Aorta (tissue), 5 donors: ENCODE data around the gene MAML3. TPM values are rescaled to one million over a fixed set of nuclear protein-coding genes. Genes with fewer than 3 reads are reported as not detected.

ENCODE experiments used
- ATAC-seq: fragments of 200-7000 bp; cut with Tn5 transposase; one replicate; pipeline ENCODE4 v1.9.1; 2022; ENCODE audit warnings: moderate library complexity; ENCODE audit not compliant: low FRiP score
- DNase-seq, 2 donors: peaks; one replicate each; pipeline ENCODE4 v3.0.0-alpha.2; 2020
- H3K27ac ChIP-seq, 2 donors: one replicate each; pipeline ENCODE4 v1.5.1; 2013; ENCODE audit warnings: low read length in 2 of 2, mild to moderate bottlenecking in 2 of 2, moderate library complexity in 2 of 2, control low read depth in 1 of 2, inconsistent platforms in 1 of 2, low read depth in 1 of 2
- H3K27me3 ChIP-seq, 2 donors: one replicate each; pipeline ENCODE4 v1.6.1; 2013; ENCODE audit warnings: control low read depth in 1 of 2, low read length in 1 of 2, mild to moderate bottlenecking in 1 of 2, moderate library complexity in 1 of 2; ENCODE audit not compliant: insufficient read depth in 2 of 2, control insufficient read depth in 1 of 2
- H3K36me3 ChIP-seq, 2 donors: one replicate each; pipeline ENCODE4 v1.6.1; 2013; ENCODE audit warnings: control low read depth in 1 of 2, low read length in 1 of 2, mild to moderate bottlenecking in 1 of 2; ENCODE audit not compliant: insufficient read depth in 2 of 2, control insufficient read depth in 1 of 2
- H3K4me1 ChIP-seq, 2 donors: one replicate each; pipeline ENCODE4 v1.6.1; 2013; ENCODE audit warnings: low read length in 2 of 2, control low read depth in 1 of 2, mild to moderate bottlenecking in 1 of 2, moderate library complexity in 1 of 2; ENCODE audit not compliant: insufficient read depth in 2 of 2, control insufficient read depth in 1 of 2
- H3K4me3 ChIP-seq, 2 donors: one replicate each; pipeline ENCODE4 v1.5.1; 2013; ENCODE audit warnings: low read length in 2 of 2, control low read depth in 1 of 2, mild to moderate bottlenecking in 1 of 2
- H3K9me3 ChIP-seq: one replicate; pipeline ENCODE4 v1.6.1; 2013; ENCODE audit warnings: mild to moderate bottlenecking, low read length; ENCODE audit not compliant: control insufficient read depth
- WGBS, 2 donors: extraction: QIAGEN DNeasy Blood & Tissue Kit; methylation state at CpG; one replicate each; pipeline ENCODE4 v1.1.7; 2013; 5-methylcytosine and 5-hydroxymethylcytosine counted together
- intact Hi-C, 2 donors: fragments of 100-400 bp; cut with DNase I; formaldehyde crosslinking; loops; one replicate each; pipeline versions ENCODE4 v1.14.2 to v1.15.0; 2022
- polyA plus RNA-seq, 2 donors: library from polyadenylated mRNA; stranded (reverse); fragments of 200-250 nt; gene quantifications; one replicate each; pipeline ENCODE4 v1.2.3, GENCODE V29; 2013
- total RNA-seq, 2 donors: library from RNA; stranded (reverse); fragmentation: NEBNext Ultra II Directional; extraction: Animal tissue kit (Norgen Biotek cat#: 25700); gene quantifications; one replicate each; pipeline ENCODE4 v1.2.1, GENCODE V29; 2021
- donor health status: healthy with polysubstance abuse.
- donor health status: Bipolar disorder and iron deficiency.
- donor health status: DM: no; HTN: no; CAD: no.
- donor health status: DM: no; HTN: no; CAD: no.
- donor health status: DM: yes; HTN: yes; CAD: no.

The MAML3 gene
- total and polyA plus RNA-seq, 4 donors = 0.79 to 10.5 (median 4.9) TPM

DNA sequence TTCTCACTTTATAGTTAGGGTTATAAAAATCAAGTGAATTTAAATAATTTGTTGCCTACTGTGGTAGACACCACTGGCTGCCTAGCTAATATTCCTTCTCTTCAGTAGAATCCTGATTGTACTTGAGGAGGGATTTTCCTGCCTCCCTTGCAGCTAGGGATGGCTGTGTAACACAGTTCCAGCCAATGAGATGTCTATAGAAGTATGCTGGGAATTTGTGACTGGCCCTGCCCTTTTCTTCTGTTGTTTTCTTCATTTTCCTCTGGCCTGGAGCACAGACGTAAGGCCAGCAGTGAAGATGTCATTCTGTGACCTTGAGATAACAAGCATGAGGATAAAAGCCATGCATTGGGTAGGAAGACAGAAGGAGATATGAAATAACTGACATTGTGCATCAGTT, 343.3 kb downstream of the MAML3 start:
- intact Hi-C loops = loop anchor here in 1 of 2 donors (10.0 kb wide), 1 partner anchor 444 kb away; no protein-coding TSS in a partner anchor
- no peak overlapping the region for H3K27ac ChIP-seq
- 96 to 100% methylated on average over 1 of the region's 1 CpG for WGBS, 2 donors
- peaks cover 4 to 8% of the 10 kb centered on the region in 2 donors for H3K4me1 ChIP-seq
- no peaks in the 10 kb centered on the region for H3K27me3 ChIP-seq
- DNase-seq = no peak
- no peaks in the 10 kb centered on the region for H3K36me3 ChIP-seq
- H3K9me3 ChIP-seq = peaks cover 3% of the 10 kb centered on the region
- no peak for ATAC-seq
- no peak overlapping the region for H3K4me3 ChIP-seq

DNA sequence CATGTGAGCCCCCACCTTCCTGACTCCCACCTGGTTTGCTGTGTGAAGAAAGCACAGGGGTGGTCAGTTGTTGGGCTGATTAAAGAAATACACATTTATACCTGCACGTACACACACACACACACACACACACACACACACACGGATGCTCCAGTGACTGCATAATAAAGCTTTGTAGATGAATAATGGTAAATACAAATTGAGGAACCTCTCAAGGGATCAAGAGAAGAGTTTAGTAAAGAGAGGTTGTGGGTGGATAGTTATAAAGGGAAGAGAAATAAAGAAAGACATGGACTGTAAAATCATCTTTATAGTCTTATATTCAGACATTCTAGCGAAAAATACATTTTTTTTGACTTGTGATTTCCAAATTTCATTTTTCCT, 344.2 kb downstream of the MAML3 start:
- H3K27ac ChIP-seq = no peak overlapping the region
- H3K36me3 ChIP-seq = no peaks in the 10 kb centered on the region
- peaks cover 3% of the 10 kb centered on the region for H3K9me3 ChIP-seq
- no peaks in the 10 kb centered on the region for H3K27me3 ChIP-seq
- intact Hi-C loops = loop anchor here in 1 of 2 donors (10.0 kb wide), 1 partner anchor 445 kb away; no protein-coding TSS in a partner anchor
- DNase-seq (no peak), ATAC-seq (no peak)
- H3K4me1 ChIP-seq = peaks cover 3 to 6% of the 10 kb centered on the region in 2 donors
- H3K4me3 ChIP-seq = no peak overlapping the region
- 91 to 99% methylated on average over 3 of the region's 3 CpGs for WGBS, 2 donors

DNA sequence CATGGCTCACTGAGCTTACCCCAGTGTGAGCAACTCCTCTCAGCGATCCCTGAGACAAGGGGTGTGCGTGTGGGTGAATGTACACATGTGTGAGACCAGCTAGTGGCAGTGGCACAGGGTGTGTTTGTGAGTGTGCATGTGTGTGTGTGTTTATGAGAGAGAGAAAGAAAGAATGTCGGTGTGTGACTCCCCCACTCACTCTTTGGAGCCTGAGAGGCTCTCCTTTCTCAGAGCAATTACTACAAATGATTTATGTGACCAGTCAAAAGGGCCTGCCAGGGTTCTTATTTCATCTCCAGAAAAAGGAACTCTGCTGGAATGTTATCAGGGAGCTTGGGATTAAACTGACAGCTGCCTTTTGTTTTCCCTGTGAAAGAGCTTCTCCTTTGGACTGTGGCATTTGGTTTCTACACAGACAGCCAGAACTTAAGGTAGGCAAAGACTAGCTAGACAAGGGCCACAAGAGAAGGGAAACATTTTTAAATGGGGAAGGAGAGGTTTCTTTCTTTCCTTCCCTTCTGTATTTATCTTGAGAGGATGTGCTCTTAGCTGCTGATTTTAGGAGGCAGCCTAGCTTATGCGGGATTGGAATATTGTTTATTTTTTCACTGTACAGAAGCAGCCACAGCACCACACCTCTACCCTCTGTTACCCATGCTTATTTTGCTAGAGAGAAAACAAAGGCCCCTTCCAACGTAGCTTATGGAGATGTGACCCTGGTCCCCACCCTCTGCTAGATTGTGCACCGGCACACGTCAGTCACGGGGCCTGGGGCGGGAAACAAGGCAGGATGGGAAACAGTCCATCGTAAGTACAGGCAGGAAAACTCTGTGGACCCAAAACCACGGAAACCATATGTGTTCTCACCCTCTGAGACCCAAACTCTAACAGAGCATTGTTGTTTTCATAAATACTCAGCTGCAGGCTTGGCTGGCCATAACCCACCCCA, 344.9 kb downstream of the MAML3 start:
- no peaks in the 10 kb centered on the region for H3K36me3 ChIP-seq
- H3K27ac ChIP-seq = no peak overlapping the region
- DNase-seq = no peak
- WGBS, 2 donors = 66 to 74% methylated on average over 11 of the region's 11 CpGs
- no peaks in the 10 kb centered on the region for H3K27me3 ChIP-seq
- peak; percentile 41 for ATAC-seq
- H3K4me1 ChIP-seq = peaks cover 0 to 6% of the 10 kb centered on the region in 2 donors
- intact Hi-C loops = no loop called here
- H3K4me3 ChIP-seq = no peak overlapping the region
- H3K9me3 ChIP-seq = peaks cover 3% of the 10 kb centered on the region

DNA sequence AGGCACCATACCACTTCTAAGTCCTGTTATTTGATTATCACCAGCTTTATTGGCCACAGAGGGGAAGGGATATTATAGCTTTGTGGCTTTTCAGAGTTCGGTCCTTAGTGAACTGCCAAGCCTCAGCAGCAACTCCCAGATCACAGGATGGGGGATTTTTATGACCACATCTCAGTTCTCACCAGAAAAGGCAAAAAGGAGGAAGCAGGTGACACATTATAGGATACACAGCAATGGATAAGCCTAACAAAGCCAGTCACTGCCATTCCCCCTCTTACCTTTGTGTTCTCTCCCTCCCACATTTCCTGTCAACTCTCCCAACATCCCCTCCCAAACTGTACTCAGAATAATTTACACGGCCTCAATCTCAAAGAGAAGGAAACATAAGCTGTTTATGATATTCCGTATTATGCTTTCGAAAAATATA, 345.6 kb downstream of the MAML3 start:
- intact Hi-C loops = no loop called here
- no peak overlapping the region for H3K27ac ChIP-seq
- no peak for ATAC-seq
- H3K4me1 ChIP-seq = peaks cover 0 to 3% of the 10 kb centered on the region in 2 donors
- WGBS, 2 donors = 72 to 74% methylated on average over 4 of the region's 4 CpGs
- DNase-seq = no peak
- H3K9me3 ChIP-seq = peaks cover 3% of the 10 kb centered on the region
- H3K27me3 ChIP-seq = no peaks in the 10 kb centered on the region
- H3K36me3 ChIP-seq = no peaks in the 10 kb centered on the region
- H3K4me3 ChIP-seq = no peak overlapping the region

DNA sequence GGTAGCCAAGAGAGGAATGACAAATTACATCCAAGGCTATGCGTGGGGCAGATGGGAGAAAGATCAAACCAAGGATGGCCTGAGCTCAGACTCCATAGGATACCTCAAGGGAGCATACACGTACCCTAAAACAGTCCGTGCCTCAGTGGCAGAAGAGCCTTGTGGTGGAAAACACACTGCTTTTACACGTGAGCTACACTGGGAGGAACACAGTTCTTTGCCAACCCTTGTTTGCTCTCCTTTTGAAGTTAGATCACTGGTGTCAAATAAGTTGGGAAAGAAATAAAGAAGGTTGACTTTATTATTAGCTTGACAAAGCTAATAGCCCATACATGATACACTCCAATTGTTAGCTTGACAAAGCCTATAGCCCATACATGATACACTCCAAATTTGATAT, 346.5 kb downstream of the MAML3 start:
- no peak overlapping the region for H3K27ac ChIP-seq
- 95 to 96% methylated on average over 4 of the region's 4 CpGs for WGBS, 2 donors
- ATAC-seq = no peak

DNA sequence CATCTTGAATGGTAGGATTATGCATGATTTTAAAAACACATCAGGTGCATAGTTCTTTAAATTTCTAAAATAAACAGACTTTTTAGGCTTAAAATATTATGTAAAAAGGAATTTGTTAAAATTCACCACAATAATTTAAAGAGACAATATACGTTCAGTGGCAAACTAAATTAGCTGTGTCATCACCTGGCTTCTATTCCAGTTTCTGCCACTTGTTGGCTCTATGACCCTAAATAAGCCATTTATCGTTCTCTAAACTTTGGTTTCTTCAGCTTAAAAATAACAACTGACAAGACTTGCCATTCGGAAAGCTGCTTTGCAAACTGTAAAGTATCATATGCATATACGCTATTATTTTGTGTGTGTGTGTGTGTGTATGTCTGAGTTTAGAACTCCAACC, 347.1 kb downstream of the MAML3 start:
- ATAC-seq (no peak), DNase-seq (no peak)
- H3K4me1 ChIP-seq = no peaks in the 10 kb centered on the region
- H3K36me3 ChIP-seq = no peaks in the 10 kb centered on the region
- intact Hi-C loops = no loop called here
- no peaks in the 10 kb centered on the region for H3K27me3 ChIP-seq
- 73 to 85% methylated on average over 4 of the region's 4 CpGs for WGBS, 2 donors
- peaks cover 3% of the 10 kb centered on the region for H3K9me3 ChIP-seq
- no peak overlapping the region for H3K4me3 ChIP-seq
- no peak overlapping the region for H3K27ac ChIP-seq

More for the DNA sequence above, 346.5 kb downstream of the MAML3 start:
- no peak overlapping the region for H3K4me3 ChIP-seq
- peaks cover 0 to 3% of the 10 kb centered on the region in 2 donors for H3K4me1 ChIP-seq
- no peak for DNase-seq
- H3K36me3 ChIP-seq = no peaks in the 10 kb centered on the region
- intact Hi-C loops = no loop called here
- peaks cover 3% of the 10 kb centered on the region for H3K9me3 ChIP-seq
- H3K27me3 ChIP-seq = no peaks in the 10 kb centered on the region

DNA sequence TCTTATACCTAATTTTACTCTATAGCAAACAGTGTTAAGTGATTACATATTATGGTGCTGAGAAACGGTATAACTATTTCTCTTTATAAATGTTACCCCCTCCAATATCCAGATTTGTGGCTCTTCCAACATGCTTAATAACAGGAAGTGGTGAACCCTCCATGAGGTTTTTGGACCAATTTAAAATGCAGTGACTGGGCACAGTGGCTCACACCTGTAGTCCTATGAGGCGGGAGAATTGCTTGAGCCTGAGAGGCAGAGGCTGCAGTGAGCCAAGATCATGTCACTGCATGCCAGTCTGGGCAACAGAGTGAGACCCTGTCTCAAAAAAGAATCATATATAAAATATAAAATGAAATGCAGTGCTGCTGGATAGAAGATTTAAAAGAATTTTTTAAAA, 351.1 kb downstream of the MAML3 start:
- intact Hi-C loops = no loop called here
- Histone ChIP-seq H3K27me3 (no peaks in the 10 kb centered on the region), H3K4me1 (peaks cover 0 to 4% of the 10 kb centered on the region in 2 donors), H3K9me3 (no peaks in the 10 kb centered on the region), H3K4me3 (no peak overlapping the region), H3K36me3 (no peaks in the 10 kb centered on the region), H3K27ac (no peak overlapping the region)
- 87 to 88% methylated on average over 2 of the region's 2 CpGs for WGBS, 2 donors
- ATAC-seq (no peak), DNase-seq (no peak)

DNA sequence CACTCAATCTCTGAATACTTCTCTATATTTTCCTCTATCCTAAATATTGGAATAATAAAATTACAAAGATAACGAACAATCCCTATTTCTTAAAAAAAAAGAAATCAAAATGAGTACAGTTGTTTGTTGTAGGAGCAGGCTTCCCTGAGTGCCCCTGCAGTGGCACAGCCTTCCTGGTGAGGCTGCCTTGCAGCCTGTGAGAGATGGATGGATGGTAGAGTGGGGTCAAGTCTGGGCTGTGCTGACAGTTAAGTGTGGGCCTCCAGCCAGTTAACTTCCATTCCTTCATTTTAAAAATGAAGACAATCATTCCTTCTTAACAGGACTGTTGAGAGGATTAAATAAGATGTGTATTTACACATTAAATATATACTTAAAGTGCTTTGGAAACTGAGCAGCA, 351.5 kb downstream of the MAML3 start:
- intact Hi-C loops = no loop called here
- Histone ChIP-seq H3K4me3 (no peak overlapping the region), H3K27ac (no peak overlapping the region), H3K36me3 (no peaks in the 10 kb centered on the region), H3K27me3 (no peaks in the 10 kb centered on the region), H3K4me1 (peaks cover 0 to 4% of the 10 kb centered on the region in 2 donors), H3K9me3 (no peaks in the 10 kb centered on the region)
- DNase-seq = no peak
- WGBS, 2 donors = 93 to 95% methylated on average over 1 of the region's 1 CpG
- no peak for ATAC-seq

DNA sequence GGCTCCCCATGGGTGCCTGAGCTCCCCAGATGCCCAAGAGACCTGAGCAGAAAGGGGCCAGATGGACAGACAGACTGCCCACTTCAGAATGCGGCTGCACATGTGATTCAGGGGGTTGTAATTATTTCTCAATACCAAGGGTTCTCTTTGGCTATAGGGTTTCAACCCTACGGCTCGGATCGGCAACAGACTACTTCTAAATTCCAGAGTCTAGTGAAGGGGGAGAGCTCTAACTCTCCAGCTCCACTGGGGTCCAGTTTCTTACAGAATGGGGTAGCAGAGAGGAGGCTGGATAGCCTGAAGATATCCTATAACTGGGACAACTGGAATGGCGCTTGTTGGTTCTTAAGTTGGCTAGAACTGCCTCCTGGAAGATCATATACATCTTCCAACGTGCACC, 352.1 kb downstream of the MAML3 start:
- H3K27me3 ChIP-seq = no peaks in the 10 kb centered on the region

More for the DNA sequence above, 352.1 kb downstream of the MAML3 start:
- whole genome bisulfite sequencing, 2 donors = 96 to 98% methylated on average over 6 of the region's 6 CpGs
- ATAC-seq = no peak
- H3K4me1 ChIP-seq = peaks cover 0 to 4% of the 10 kb centered on the region in 2 donors
- H3K27ac ChIP-seq = no peak overlapping the region
- intact Hi-C loops = no loop called here
- no peaks in the 10 kb centered on the region for H3K36me3 ChIP-seq
- no peak overlapping the region for H3K4me3 ChIP-seq
- no peak for DNase-seq
- no peaks in the 10 kb centered on the region for H3K9me3 ChIP-seq
